Hematopoietic multipotent progenitor cell treated with erythropoietin and hydrocortisone succinate and interleukin-3 and kit ligand, for 15 days (in vitro differentiated cells): ENCODE results near the gene DNTT.
A peak's percentile ranks its signal among the peaks of the same experiment; 100 is the strongest.
"Not testable (repeated sequence)": the region's sequence is repeated elsewhere in the genome, so short reads cannot be mapped to it uniquely, and the experiment has no call there.

Experiments used
- DNase-seq: peaks from one replicate; pipeline ENCODE4 v3.0.0-alpha.2; 2015; ENCODE audit warnings: low spot score

DNTT gene

DNA sequence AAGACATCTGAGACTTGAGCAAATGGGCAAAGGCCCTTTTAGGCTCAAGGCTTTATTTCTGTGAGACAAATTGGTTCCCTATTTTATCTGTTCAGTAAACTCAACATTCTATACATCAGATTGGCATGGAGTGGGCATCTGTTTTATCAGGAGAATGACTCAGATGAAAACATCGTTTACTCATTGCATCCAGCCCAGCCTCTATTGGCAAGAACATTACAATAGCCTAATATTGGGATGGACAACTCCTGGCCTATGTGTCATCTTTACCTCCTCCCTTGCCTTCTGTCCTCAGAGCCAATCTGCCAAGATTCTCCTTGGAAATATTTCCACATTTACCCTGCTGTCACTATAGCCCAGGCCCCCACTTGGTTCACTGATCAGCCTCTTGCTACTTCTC is 27.4 kb upstream of the DNTT start:
- DNase-seq = no peak

- no peak for DNase-seq
These were observed 25.0 kb upstream of the DNTT start for GRCh38 chr10:96279191-96279641.

- DNase-seq = no peak
These were observed 23.4 kb upstream of the DNTT start for GRCh38 chr10:96280859-96281258.

DNA sequence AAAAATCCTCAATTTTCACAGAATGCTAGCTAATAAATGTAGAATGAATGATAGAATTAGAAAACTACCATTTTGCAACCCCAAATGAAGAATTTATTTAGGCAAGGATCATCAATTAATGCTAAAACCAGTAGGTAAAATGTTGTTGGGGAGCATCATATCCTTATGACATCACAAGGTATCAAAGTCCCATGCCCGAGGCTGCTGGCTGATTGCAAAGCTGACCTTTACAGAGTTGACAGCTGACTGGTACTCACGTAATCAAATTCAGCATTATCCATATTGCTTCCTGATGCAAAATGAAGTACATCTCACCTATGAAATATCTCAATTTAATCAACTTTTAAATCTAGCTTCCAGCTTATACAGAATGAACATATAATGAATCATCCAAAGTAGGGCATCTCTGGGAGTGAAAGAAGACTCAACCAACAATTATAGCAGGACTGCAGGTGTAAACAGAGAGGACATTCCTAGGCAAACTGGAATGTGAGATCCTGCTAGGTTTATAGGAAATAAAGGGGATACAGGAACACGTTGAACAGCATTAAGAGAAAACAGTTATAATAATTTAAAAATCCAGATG is 22.7 kb upstream of the DNTT start:
- DNase-seq = no peak

GRCh38 chr10:96283351-96283750 is 20.9 kb upstream of the DNTT start:
- DNase-seq = no peak

- DNase-seq = no peak
These were observed 20.5 kb upstream of the DNTT start for GRCh38 chr10:96283756-96284155.

- no peak for DNase-seq
These were observed 18.9 kb upstream of the DNTT start for GRCh38 chr10:96285331-96285752.

DNA sequence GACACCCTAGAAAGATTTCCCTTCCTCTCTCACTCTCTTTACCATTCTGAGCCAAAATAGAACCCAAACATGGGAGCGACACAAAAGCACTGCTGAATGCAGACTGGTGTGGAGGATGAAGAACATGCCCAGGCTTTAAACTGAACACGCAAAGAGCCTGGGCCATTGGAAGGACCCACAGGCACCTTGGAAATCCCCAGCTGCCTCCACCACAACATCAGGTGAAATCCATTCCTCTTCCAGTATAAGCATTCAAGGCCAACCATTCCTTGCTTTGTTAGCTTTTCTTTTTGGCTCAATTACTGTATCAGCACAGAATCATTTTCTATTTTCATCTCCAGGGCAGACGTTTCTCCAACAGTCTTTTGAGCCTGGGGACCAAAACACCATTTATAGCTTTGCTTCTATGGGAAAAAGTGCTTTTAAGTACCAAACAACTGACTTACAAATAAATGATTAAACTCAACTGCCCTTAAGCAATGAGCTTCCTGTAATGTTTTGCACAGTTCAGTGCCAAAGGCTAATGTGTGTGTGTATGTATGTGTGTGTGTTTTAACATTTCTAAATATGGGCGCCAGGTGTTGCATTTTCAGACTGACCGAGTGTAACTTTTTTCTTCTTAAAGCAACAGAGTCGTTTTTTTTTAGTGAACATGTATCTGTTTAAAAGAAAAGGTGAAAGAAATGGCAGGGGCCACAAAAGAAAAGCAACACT is 16.7 kb upstream of the DNTT start:
- DNase-seq = no peak

- no peak for DNase-seq
These were observed 16.0 kb upstream of the DNTT start for GRCh38 chr10:96288151-96288621.

DNA sequence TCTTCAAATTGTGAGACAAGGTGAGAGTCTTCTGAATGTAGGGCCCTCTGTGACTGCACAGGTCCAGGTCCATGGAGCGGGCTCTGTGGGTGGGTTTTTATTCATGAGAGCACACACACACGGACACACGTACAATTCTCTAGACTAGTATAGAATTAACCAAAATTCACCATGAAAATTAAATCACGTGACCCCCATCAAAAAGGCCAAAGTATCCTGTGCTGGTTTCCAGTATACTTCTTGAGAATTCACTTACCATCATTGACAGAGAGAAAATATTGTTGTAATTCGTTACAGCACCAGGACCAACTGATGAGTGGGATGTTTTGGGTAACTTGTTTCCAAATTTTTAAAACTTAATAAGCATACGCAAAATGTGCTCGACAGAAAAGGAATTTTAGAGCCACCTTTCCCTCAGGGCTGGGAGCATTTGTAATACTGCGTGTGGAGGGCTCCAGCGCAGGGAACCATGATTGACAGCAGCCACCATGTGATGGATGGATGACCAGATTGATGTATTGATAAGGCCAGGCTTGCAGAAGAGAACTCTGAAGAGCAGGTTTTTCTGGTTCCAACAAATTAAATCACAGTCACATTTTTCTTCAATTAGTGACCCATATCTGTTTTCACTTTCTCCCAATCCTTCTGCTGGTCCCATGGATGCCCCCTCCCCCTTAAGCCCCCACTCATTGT is 14.9 kb upstream of the DNTT start:
- DNase-seq = no peak

- DNase-seq = no peak
These were observed 13.7 kb upstream of the DNTT start for GRCh38 chr10:96290368-96291133.

DNA sequence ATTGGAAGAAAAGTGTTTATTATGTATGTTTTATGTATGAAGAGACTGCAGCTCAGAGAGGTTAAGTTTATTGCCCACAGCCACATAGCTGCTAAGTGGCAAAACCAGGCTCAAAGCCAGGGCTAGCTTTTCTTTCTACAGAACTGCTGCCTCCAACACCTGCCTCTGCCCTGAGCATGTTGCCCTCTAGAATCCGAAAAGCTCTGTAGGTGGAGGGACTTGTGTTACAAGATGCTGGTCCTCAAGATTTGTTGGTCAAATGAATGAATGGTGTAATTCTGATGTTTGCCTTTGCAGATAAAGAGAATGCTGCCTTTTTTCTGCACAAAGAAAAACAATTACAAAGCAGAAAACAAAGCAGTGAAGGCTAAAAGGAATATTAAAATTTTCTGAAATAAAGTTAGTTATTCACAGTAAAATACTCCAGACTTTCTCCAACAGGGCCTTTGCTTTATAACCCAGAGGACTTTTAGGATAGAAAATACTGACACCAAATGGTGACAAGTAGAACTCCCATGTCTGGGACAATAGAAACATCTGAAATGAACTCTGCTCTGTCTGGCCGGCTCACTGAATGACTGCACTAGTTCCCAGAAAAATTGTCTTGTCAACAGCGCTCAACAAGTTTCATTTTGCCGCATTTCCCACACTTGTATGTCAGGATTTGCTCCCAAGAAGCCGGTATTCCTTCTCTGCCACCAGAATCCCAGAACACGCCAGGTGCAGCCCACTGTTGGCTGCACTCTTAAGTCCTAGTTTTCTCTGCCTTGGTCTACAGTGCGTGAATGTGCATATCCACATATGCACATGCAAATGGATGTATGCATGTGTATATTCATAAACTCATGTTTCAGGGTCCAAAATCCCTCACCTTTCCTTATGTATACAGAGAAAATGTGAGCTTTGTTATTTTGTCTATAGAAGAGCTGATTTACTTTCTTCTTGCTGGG is 11.0 kb upstream of the DNTT start:
- DNase-seq = peak; percentile 3

- DNase-seq = no peak
These were observed 8.8 kb upstream of the DNTT start for GRCh38 chr10:96295475-96295874.

DNA sequence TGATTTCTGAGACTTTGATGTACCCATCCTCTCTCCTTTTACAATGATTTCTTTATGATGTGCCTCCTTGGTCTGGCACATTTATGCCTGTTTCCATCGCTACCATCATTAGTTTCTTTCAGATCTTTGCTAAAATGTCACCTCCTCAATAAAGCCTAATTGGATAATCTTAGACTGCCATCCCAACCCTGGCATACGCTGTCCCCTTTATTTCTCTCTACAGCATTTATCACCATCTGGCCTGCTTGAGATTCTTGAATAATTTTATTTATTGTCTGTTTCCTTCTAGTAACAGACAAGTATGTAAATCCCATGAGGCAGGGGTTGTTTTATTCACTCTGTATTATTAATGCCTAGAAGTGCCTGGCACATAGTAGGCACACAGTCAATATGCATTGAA is 6.7 kb upstream of the DNTT start:
- no peak for DNase-seq

DNA sequence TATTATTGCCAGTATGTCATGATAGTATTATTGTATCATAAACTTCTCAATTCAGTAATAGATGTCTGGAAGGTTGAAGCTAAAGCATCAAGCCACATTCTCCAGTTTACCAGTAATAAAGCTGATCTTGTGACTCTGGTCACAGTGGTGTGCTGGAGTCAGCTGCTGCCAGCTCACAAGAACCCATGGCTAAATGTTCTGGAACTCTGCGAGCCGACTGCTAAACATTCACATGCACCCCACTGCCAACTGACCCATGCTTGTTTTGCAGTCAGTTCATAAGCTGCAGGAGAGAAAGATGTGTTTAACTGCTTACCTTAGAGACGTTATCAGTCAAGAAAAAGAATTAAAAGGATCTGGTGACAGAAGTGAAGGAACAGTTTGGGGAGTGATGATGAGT is 5.9 kb upstream of the DNTT start:
- DNase-seq = no peak

DNA sequence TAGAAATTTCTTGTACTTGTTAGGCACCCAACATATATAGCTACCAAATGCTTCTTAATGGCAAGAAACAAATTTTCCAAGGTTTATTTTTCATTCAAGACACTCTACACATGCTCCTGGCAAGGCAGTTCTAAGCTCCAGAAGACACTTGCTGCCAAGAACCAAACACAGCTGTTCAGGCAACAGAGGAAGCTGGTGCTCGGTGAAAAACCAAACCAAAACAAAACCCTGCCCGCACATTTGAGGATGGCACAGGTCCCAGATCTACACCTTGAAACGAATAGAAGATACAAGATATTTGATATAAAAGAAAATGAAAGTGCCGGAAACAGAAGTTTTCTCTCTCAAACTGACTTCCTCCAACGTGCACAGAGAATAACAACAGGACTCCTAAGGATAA is 4.9 kb upstream of the DNTT start:
- no peak for DNase-seq

- no peak for DNase-seq
These were observed 2.6 kb upstream of the DNTT start for GRCh38 chr10:96301616-96302015.

DNA sequence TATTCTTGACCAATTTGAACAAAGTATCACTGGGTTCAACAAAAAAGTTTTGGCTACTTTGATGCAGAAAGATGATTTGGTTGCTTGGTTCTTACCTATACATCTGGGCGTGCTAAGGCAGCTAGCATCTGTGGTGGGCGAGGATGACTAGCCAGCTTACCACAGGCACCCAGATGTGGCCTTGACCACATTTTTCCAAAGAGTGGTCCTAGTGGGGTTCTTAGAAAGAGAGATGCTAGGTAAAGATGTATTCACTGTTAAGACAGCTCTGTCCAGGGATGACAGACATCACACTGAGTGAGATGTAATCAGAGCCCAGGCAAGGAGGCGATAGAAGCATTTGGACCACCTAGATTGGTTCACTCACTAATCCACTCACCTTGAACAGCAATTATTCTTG is 785 bp downstream of the DNTT start:
- DNase-seq = no peak

DNA sequence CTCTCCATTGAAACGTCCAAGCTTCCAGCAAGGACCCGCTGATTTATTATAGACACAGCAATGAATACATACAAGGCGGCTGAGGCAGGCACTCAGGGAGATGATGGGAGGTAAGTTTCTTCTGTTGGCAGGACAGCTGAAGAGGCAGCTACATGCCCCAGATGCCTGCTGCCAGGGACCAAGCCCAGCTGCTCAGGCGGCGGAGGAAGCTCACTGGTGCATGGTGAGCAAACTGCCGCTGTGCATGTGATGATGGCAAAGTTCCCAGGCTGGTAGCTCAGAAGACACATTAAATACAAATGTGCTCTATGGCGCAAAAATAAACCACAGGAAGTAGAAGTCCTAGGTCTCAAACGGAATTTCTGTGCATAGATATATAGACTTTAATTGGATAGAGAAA is 2.3 kb downstream of the DNTT start:
- DNase-seq = no peak

- DNase-seq = not testable (repeated sequence)
These were observed 4.6 kb downstream of the DNTT start for GRCh38 chr10:96308854-96309253.

DNA sequence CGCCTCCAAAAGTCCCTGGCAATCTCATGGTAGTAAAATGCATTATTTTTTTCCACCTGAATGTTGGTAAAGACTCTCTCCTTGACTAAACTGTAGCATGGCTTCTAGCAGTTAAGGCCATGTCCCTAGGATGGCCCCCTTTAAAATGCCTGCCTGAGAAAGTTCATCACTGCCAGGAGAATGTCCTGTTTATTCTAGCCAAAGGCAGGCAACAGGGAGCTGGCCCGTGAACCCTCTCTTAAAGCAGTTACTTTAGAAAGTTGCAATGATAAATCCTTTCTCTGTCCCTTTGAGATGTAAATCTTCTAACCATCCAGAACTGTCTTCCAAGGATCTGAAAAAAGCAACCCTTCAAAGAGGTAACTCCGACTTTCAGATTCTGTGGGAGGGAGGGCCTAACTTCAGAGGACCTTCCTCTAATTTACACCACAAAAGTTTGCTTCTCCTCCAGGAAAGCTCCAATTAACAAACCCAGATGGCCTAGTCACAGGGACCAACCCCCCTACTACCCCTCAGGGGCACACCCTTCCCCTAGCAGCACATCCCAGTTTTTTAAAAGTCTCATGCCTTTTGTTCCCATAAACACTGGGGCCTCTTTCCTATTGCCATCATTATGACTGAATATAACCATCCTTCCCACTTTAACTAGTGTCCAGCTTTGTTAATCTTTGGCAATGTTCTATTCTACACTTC is 5.5 kb downstream of the DNTT start:
- DNase-seq = no peak
